ENCODE data around the gene TSPAN19. TPM values are rescaled to one million over a fixed set of nuclear protein-coding genes. Genes with fewer than 3 reads are reported as not detected.
"Not testable (repeated sequence)": the region's sequence is repeated elsewhere in the genome, so short reads cannot be mapped to it uniquely, and the experiment has no call there.

TSPAN19 gene
- total RNA-seq, 1 experiment from 2014 or later = 0.32 TPM

DNA sequence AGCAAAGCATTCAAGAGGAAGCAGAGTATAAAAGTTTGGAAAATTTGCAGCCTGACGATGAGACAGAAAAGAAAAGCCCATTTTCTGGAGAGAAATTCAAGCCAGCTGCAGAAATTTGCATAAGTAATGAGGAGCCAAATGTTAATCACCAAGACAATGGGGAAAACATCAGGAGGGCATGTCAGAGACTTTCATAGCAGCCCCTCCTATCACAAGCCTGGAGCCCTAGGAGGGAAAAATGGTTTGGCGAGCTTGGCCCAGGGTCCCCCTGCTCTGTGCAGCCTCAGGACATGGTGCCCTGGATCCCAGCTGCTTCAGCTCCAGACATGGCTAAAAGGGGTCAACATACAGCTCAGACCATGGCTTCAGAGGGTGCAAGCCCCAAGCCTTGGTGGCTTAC, 31.0 kb downstream of the TSPAN19 start:
- POLR2A ChIA-PET; H4K20me1 ChIP-seq (ENCODE audit: insufficient read depth); intact Hi-C loops (cut with micrococcal nuclease); CTCF ChIA-PET; ATAC-seq; BruUV-seq (replicated peaks); H3K79me2 ChIP-seq (ENCODE audit: insufficient read depth, low read length); H2AFZ ChIP-seq (ENCODE audit: low read depth, low read length, poor library complexity, severe bottlenecking); H3K4me2 ChIP-seq (ENCODE audit: low read length); H3K9me2 ChIP-seq (ENCODE audit: insufficient read depth); H3K27ac ChIP-seq (ENCODE audit: low read depth, low read length); H3K9me3 ChIP-seq (ENCODE audit: control insufficient read depth in 1 of 2, insufficient read depth in 1 of 2, low read depth in 1 of 2, low read length in 2 of 2); H3K9ac ChIP-seq (ENCODE audit: low read length); H3K27me3 ChIP-seq (ENCODE audit: insufficient read depth, low read length); H3K4me1 ChIP-seq (ENCODE audit: control insufficient read depth in 1 of 2, insufficient read depth in 2 of 2, low read length in 2 of 2); RAD21 ChIA-PET (ENCODE audit: low non-redundant PET in 1 of 2, low total read pairs in 2 of 2, uncharacterized antibody in 2 of 2, unreplicated experiment in 2 of 2); DNase-seq (ENCODE audit: low read depth, low spot score); H3K36me3 ChIP-seq (ENCODE audit: control insufficient read depth in 1 of 2, insufficient read depth in 2 of 2, low read length in 2 of 2); H3K4me3 ChIP-seq (replicated peaks in 1 of 2; ENCODE audit: low read depth in 1 of 2, low read length in 2 of 2): not testable (repeated sequence)

DNA sequence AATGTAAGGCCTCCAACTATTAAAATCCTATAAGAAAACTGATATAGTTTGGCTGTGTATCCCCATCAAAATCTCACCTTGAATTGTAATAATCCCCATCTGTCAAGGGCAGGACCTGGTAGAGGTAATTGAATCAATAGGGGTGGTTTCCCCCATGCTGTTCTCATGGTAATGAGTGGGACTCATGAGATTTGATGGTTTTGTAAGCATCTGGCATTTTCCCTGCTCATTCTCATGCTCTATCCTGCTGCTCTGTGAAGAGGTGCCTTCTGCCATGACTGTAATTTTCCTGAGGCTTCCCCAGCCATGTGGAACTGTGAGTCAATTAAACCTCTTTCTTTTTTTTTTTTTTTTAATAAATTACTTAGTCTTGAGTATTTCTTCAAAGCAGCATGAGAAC, 31.9 kb downstream of the TSPAN19 start:
- CTCF ChIA-PET = no interaction called here
- no peaks in the 10 kb centered on the region for H3K27me3 ChIP-seq (ENCODE audit: insufficient read depth, low read length)
- H3K27ac ChIP-seq (ENCODE audit: low read depth, low read length) = no peak overlapping the region
- H3K4me1 ChIP-seq (ENCODE audit: control insufficient read depth in 1 of 2, insufficient read depth in 2 of 2, low read length in 2 of 2) = no peaks in the 10 kb centered on the region
- RAD21 ChIA-PET (ENCODE audit: low non-redundant PET in 1 of 2, low total read pairs in 2 of 2, uncharacterized antibody in 2 of 2, unreplicated experiment in 2 of 2) = no interaction called here
- TF ChIP-seq EZH2phosphoT487 (IDR thresholded peaks at IDR 0.05; ENCODE audit: borderline replicate concordance) = no peak
- no peak for TF ChIP-seq SRF (IDR thresholded peaks at IDR 0.05; ENCODE audit: low read depth)
- TF ChIP-seq EGR1 (IDR thresholded peaks at IDR 0.05; ENCODE audit: low read depth) = no peak
- no peak for TF ChIP-seq CBX3 (IDR thresholded peaks at IDR 0.05; ENCODE audit: low read depth)
- H3K36me3 ChIP-seq (ENCODE audit: control insufficient read depth in 1 of 2, insufficient read depth in 2 of 2, low read length in 2 of 2) = no peaks in the 10 kb centered on the region
- ATAC-seq (no peak), DNase-seq (ENCODE audit: low read depth, low spot score) (no peak)
- POLR2A ChIA-PET = no interaction called here
- no peak overlapping the region for H3K4me3 ChIP-seq (replicated peaks in 1 of 2; ENCODE audit: low read depth in 1 of 2, low read length in 2 of 2)
- no peaks in the 10 kb centered on the region for H3K9me3 ChIP-seq (ENCODE audit: control insufficient read depth in 1 of 2, insufficient read depth in 1 of 2, low read depth in 1 of 2, low read length in 2 of 2)
- no peak overlapping the region for H2AFZ ChIP-seq (ENCODE audit: low read depth, low read length, poor library complexity, severe bottlenecking)
- H3K9ac ChIP-seq (ENCODE audit: low read length) = no peak overlapping the region
- H3K9me2 ChIP-seq (ENCODE audit: insufficient read depth) = 0 out of 2 replicates have a peak, but pooled peaks cover 4% of the 10 kb centered on the region
- intact Hi-C loops (cut with micrococcal nuclease) = no loop called here
- H4K20me1 ChIP-seq (ENCODE audit: insufficient read depth) = no peaks in the 10 kb centered on the region
- no TSS peak for BruUV-seq (replicated peaks)
- H3K4me2 ChIP-seq (ENCODE audit: low read length) = no peak overlapping the region
- H3K79me2 ChIP-seq (ENCODE audit: insufficient read depth, low read length) = no peaks in the 10 kb centered on the region

GRCh38 chr12:85002778-85003296, 33.2 kb downstream of the TSPAN19 start:
- Histone ChIP-seq H3K79me2 (ENCODE audit: insufficient read depth, low read length) (no peaks in the 10 kb centered on the region), H3K36me3 (ENCODE audit: control insufficient read depth in 1 of 2, insufficient read depth in 2 of 2, low read length in 2 of 2) (no peaks in the 10 kb centered on the region), H3K4me1 (ENCODE audit: control insufficient read depth in 1 of 2, insufficient read depth in 2 of 2, low read length in 2 of 2) (no peaks in the 10 kb centered on the region), H2AFZ (ENCODE audit: low read depth, low read length, poor library complexity, severe bottlenecking) (no peak overlapping the region), H4K20me1 (ENCODE audit: insufficient read depth) (no peaks in the 10 kb centered on the region), H3K9ac (ENCODE audit: low read length) (no peak overlapping the region), H3K27me3 (ENCODE audit: insufficient read depth, low read length) (no peaks in the 10 kb centered on the region), H3K9me2 (ENCODE audit: insufficient read depth) (0 out of 2 replicates have a peak, but pooled peaks cover 4% of the 10 kb centered on the region), H3K27ac (ENCODE audit: low read depth, low read length) (no peak overlapping the region), H3K9me3 (ENCODE audit: control insufficient read depth in 1 of 2, insufficient read depth in 1 of 2, low read depth in 1 of 2, low read length in 2 of 2) (no peaks in the 10 kb centered on the region), H3K4me3 (replicated peaks in 1 of 2; ENCODE audit: low read depth in 1 of 2, low read length in 2 of 2) (no peak overlapping the region), H3K4me2 (ENCODE audit: low read length) (no peak overlapping the region)
- DNase-seq (ENCODE audit: low read depth, low spot score) (no peak), ATAC-seq (no peak)
- no peak for TF ChIP-seq ZFX (IDR thresholded peaks at IDR 0.05)
- TF ChIP-seq, protein P1, sequence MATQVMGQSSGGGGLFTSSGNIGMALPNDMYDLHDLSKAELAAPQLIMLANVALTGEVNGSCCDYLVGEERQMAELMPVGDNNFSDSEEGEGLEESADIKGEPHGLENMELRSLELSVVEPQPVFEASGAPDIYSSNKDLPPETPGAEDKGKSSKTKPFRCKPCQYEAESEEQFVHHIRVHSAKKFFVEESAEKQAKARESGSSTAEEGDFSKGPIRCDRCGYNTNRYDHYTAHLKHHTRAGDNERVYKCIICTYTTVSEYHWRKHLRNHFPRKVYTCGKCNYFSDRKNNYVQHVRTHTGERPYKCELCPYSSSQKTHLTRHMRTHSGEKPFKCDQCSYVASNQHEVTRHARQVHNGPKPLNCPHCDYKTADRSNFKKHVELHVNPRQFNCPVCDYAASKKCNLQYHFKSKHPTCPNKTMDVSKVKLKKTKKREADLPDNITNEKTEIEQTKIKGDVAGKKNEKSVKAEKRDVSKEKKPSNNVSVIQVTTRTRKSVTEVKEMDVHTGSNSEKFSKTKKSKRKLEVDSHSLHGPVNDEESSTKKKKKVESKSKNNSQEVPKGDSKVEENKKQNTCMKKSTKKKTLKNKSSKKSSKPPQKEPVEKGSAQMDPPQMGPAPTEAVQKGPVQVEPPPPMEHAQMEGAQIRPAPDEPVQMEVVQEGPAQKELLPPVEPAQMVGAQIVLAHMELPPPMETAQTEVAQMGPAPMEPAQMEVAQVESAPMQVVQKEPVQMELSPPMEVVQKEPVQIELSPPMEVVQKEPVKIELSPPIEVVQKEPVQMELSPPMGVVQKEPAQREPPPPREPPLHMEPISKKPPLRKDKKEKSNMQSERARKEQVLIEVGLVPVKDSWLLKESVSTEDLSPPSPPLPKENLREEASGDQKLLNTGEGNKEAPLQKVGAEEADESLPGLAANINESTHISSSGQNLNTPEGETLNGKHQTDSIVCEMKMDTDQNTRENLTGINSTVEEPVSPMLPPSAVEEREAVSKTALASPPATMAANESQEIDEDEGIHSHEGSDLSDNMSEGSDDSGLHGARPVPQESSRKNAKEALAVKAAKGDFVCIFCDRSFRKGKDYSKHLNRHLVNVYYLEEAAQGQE (IDR thresholded peaks at IDR 0.05; ENCODE audit: low read depth) = no peak
- no peak for TF ChIP-seq FOSL1 (IDR thresholded peaks at IDR 0.05; ENCODE audit: low read depth)
- no peak for TF ChIP-seq YY1 (IDR thresholded peaks at IDR 0.05; ENCODE audit: extremely low read depth, insufficient replicate concordance, low read depth, low read length)
- TF ChIP-seq EZH2phosphoT487 (IDR thresholded peaks at IDR 0.05; ENCODE audit: borderline replicate concordance) = no peak
- TF ChIP-seq POLR2A (IDR thresholded peaks at IDR 0.05; ENCODE audit: borderline replicate concordance, extremely low read depth, insufficient read depth, insufficient read length) = no peak
- no peak for TF ChIP-seq ZNF274 (IDR thresholded peaks at IDR 0.05; ENCODE audit: low read depth, low read length)
- ChIA-PET POLR2A (no interaction called here), RAD21 (ENCODE audit: low non-redundant PET in 1 of 2, low total read pairs in 2 of 2, uncharacterized antibody in 2 of 2, unreplicated experiment in 2 of 2) (no interaction called here), CTCF (no interaction called here)
- intact Hi-C loops (cut with micrococcal nuclease) = no loop called here
- no TSS peak for BruUV-seq (replicated peaks)
